Activated CD8-positive, alpha-beta T cell treated with anti-CD3 and anti-CD28 coated beads, Interleukin-2, amount 10 ng/mL, durations not matched to agents 7 days and 5 days (primary cell): Measurements from ENCODE around the gene RPL22L1. TPM values are rescaled to one million over a fixed set of nuclear protein-coding genes. Genes with fewer than 3 reads are reported as not detected.

Experiments used
- ATAC-seq: fragments of 150-1000 bp; cut with Tn5 transposase; one replicate; pipeline ENCODE4 v1.10.0; 2021; ENCODE audit warnings: moderate library complexity
- CTCF ChIA-PET: fragments of 350-600 bp; sonication (Branson Sonifier 250); formaldehyde crosslinking; loops from one replicate; lab custom pipeline; 2021; ENCODE audit warnings: antibody characterized with exemption; lab: Charles Lee
- POLR2A ChIA-PET: fragments of 350-600 bp; sonication (Branson Sonifier 250); formaldehyde crosslinking; loops from one replicate; lab custom pipeline; 2021; ENCODE audit warnings: antibody characterized with exemption; lab: Charles Lee
- DNase-seq: peaks from one replicate; pipeline ENCODE4 v3.0.0-alpha.2; 2020
- H3K27ac Mint-ChIP-seq: one replicate; pipeline ENCODE4 v1.8.0; 2021; ENCODE audit warnings: mild to moderate bottlenecking, mixed read lengths
- H3K27me3 Mint-ChIP-seq: one replicate; pipeline ENCODE4 v1.8.0; 2021; ENCODE audit warnings: low read depth, mixed read lengths
- H3K36me3 Mint-ChIP-seq: one replicate; pipeline ENCODE4 v1.8.0; 2021; ENCODE audit warnings: low read depth, mixed read lengths
- H3K4me1 Mint-ChIP-seq: one replicate; pipeline ENCODE4 v1.8.0; 2021; ENCODE audit warnings: low read depth, mixed read lengths
- H3K4me3 Mint-ChIP-seq: one replicate; pipeline ENCODE4 v1.8.0; 2021; ENCODE audit warnings: mild to moderate bottlenecking, mixed read lengths
- H3K9me3 Mint-ChIP-seq: one replicate; pipeline ENCODE4 v1.8.0; 2022; ENCODE audit warnings: mixed read lengths; ENCODE audit not compliant: insufficient read depth
- total RNA-seq, 2 experiments: library from RNA; stranded (reverse); gene quantifications; one replicate each; pipeline ENCODE4 v1.2.3, GENCODE V29; 2021

The RPL22L1 gene
- total RNA-seq = 10 to 100 TPM; 80.3 to 89.3 TPM

GRCh38 chr3:170869645-170870593, at the start of gene RPL22L1:
RPL22L1 (minus strand) TSS chr3:170870195; CDS start chr3:170870167, 28 bp downstream.
- peaks cover 35% of the 10 kb centered on the region for H3K36me3 Mint-ChIP-seq
- peaks cover 26% of the 10 kb centered on the region for H3K4me1 Mint-ChIP-seq
- no peaks in the 10 kb centered on the region for H3K9me3 Mint-ChIP-seq
- ChIA-PET POLR2A (interaction anchor here (0.6 to 3.0 kb wide), 9 partner anchors 12 to 1097 kb away, joined by 3 to 31 read pairs (median 4); partner anchors contain the start of genes EIF5A2, MYNN and TNIK), CTCF (interaction anchor here (0.9 to 1.2 kb wide), 7 partner anchors 17 to 456 kb away, joined by 3 to 6 read pairs (median 3); partner anchors contain the start of gene EIF5A2)
- no peaks in the 10 kb centered on the region for H3K27me3 Mint-ChIP-seq
- peak within 1 kb of the TSS; percentile 95 for H3K27ac Mint-ChIP-seq
- ATAC-seq = peak; percentile 93
- H3K4me3 Mint-ChIP-seq = peak within 1 kb of the TSS; percentile 85
- DNase-seq = peak; percentile 96

GRCh38 chr3:170918715-170919114, 48.7 kb upstream of the RPL22L1 start:
- ChIA-PET POLR2A (no interaction called here), CTCF (no interaction called here)
- ATAC-seq (no peak), DNase-seq (no peak)
- Mint-ChIP-seq H3K36me3 (no peaks in the 10 kb centered on the region), H3K4me1 (no peaks in the 10 kb centered on the region), H3K9me3 (peaks cover 10% of the 10 kb centered on the region), H3K27ac (no peak overlapping the region), H3K4me3 (no peak overlapping the region), H3K27me3 (peaks cover 16% of the 10 kb centered on the region)

- ChIA-PET POLR2A (no interaction called here), CTCF (interaction anchor here (1.1 kb wide), 1 partner anchor 45 kb away, joined by 3 read pairs; no protein-coding TSS in a partner anchor)
- H3K27ac Mint-ChIP-seq = no peak overlapping the region
- H3K36me3 Mint-ChIP-seq = no peaks in the 10 kb centered on the region
- H3K27me3 Mint-ChIP-seq = peaks cover 23% of the 10 kb centered on the region
- DNase-seq (no peak), ATAC-seq (no peak)
- H3K4me3 Mint-ChIP-seq = no peak overlapping the region
- H3K4me1 Mint-ChIP-seq = peaks cover under 1% of the 10 kb centered on the region
- H3K9me3 Mint-ChIP-seq = peaks cover 4% of the 10 kb centered on the region
These were observed 44.7 kb upstream of the RPL22L1 start for GRCh38 chr3:170914690-170915089.

DNA sequence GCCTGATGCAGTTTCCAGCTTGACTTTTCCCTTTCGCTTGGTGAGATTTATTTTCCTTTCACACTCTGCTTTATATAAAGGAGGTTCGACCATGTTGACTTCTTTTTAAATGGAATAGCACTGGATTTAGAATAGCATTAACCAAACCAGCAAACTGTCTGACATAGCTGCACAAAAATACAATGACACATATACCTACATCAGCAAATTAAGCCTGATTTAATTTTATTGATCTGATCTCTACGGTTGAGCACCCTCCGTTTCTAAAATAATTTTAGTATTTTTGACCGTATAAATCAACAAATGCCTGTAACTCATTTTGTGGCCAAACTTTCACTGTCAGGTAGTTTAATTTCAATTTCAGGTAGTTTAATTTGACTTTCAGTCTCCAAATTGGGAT, 44.2 kb upstream of the RPL22L1 start:
- POLR2A ChIA-PET = no interaction called here
- no peak overlapping the region for H3K27ac Mint-ChIP-seq
- ATAC-seq (no peak), DNase-seq (no peak)
- peaks cover 27% of the 10 kb centered on the region for H3K27me3 Mint-ChIP-seq
- peaks cover 5% of the 10 kb centered on the region for H3K4me1 Mint-ChIP-seq
- H3K9me3 Mint-ChIP-seq = peaks cover 4% of the 10 kb centered on the region
- H3K36me3 Mint-ChIP-seq = no peaks in the 10 kb centered on the region
- no peak overlapping the region for H3K4me3 Mint-ChIP-seq
- CTCF ChIA-PET = no interaction called here

DNA sequence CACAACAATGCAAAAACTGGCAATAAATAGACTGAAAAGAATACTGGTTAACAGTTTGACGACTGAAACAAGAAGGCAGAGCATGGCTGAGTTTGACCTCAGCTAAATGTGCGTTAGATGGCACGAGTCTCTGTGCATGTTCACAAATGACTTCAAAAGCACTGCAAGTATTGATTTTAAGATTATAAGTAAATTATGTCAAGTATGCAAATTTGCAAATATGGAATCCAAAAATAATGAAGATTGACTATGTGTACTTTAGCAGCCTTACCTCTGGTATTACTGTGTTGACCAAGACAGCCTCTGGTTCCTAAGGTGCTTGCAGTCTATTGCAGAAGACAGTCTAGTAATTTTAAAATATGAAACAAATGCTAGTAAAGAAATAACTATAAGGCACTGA, 41.1 kb upstream of the RPL22L1 start:
- Mint-ChIP-seq H3K4me3 (no peak overlapping the region), H3K27me3 (peaks cover 27% of the 10 kb centered on the region), H3K36me3 (peaks cover 4% of the 10 kb centered on the region), H3K9me3 (no peaks in the 10 kb centered on the region), H3K27ac (no peak overlapping the region), H3K4me1 (peaks cover 24% of the 10 kb centered on the region)
- no peak for DNase-seq
- ATAC-seq = no peak
- ChIA-PET POLR2A (interaction anchor here (3.9 kb wide), 1 partner anchor 42 kb away, joined by 31 read pairs; the partner anchor contains the start of gene RPL22L1), CTCF (no interaction called here)

GRCh38 chr3:170910542-170910941, 40.5 kb upstream of the RPL22L1 start:
- peaks cover 4% of the 10 kb centered on the region for H3K36me3 Mint-ChIP-seq
- DNase-seq = no peak
- ChIA-PET CTCF (no interaction called here), POLR2A (interaction anchor here (3.9 kb wide), 1 partner anchor 42 kb away, joined by 31 read pairs; the partner anchor contains the start of gene RPL22L1)
- H3K9me3 Mint-ChIP-seq = no peaks in the 10 kb centered on the region
- ATAC-seq = no peak
- peaks cover 26% of the 10 kb centered on the region for H3K27me3 Mint-ChIP-seq
- peaks cover 27% of the 10 kb centered on the region for H3K4me1 Mint-ChIP-seq
- H3K27ac Mint-ChIP-seq = no peak overlapping the region
- H3K4me3 Mint-ChIP-seq = no peak overlapping the region

- Mint-ChIP-seq H3K4me1 (peaks cover 27% of the 10 kb centered on the region), H3K4me3 (no peak overlapping the region), H3K9me3 (no peaks in the 10 kb centered on the region), H3K36me3 (peaks cover 4% of the 10 kb centered on the region), H3K27ac (no peak overlapping the region), H3K27me3 (peaks cover 16% of the 10 kb centered on the region)
- no peak for ATAC-seq
- DNase-seq = no peak
- POLR2A ChIA-PET = interaction anchor here (0.8 to 3.9 kb wide), 2 partner anchors 40 to 728 kb away, joined by 4 to 31 read pairs; partner anchors contain the start of genes PHC3 and RPL22L1
- CTCF ChIA-PET = interaction anchor here (0.9 to 1.6 kb wide), 3 partner anchors 40 to 551 kb away, joined by 3 read pairs; partner anchors contain the start of gene TNIK
These were observed 39.3 kb upstream of the RPL22L1 start for GRCh38 chr3:170909129-170909903.

DNA sequence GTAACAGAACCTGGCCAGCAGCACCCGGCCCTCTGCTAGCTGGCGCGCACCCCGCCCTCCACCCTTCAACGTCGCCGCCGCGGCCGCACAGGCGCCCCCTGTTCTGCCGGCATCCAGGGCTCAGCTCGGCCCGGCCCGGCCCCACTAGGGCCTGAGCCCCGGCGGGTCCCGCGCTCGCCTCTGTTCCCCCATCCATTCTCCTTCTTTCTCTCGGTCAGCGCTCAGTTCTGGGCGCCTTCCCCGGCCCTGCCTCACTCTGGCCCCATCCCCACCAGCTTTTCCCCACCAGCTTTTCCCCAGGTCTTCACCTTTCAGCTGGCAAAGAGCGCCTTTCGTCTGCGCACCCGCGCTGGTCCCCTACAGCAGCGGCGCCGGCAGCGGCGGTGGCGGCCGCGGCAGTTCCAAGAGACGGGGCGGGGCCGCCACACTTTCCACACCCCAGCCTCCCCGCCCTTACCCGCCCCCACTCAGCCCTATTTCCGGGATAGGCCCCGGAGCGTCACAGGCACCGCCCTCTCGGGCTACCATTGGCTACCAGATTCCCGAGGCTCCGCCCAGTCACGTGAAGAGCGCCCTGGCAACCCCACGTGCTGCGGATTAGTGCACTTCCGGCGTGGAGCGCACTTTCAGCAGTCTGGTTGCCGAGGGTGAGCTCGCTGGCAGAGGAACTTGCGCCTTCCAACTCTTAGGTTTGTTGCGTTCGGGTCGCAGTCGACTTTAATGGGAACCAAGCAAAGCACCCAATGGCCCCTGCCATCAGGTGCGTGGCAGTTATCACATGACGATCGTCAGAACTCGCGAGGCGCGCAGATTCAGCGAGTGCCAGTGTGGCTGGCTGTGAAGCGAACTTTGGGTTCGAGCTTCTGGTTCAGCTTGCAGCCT, 38.5 kb upstream of the RPL22L1 start, which contains the start of gene EIF5A2:
EIF5A2 (minus strand) TSS at position 403 of the 882 bp plus-strand sequence. CDS start 831 bp downstream, outside the sequence.
- peak; percentile 97 for DNase-seq
- peak; percentile 97 for ATAC-seq
- Mint-ChIP-seq H3K36me3 (peaks cover 4% of the 10 kb centered on the region), H3K27me3 (peaks cover 16% of the 10 kb centered on the region), H3K4me1 (peaks cover 27% of the 10 kb centered on the region), H3K4me3 (peak within 1 kb of the TSS; percentile 96), H3K9me3 (no peaks in the 10 kb centered on the region), H3K27ac (peak within 1 kb of the TSS; percentile 97)
- ChIA-PET CTCF (interaction anchor here (0.9 to 1.6 kb wide), 3 partner anchors 39 to 552 kb away, joined by 3 read pairs; partner anchors contain the start of gene TNIK), POLR2A (interaction anchor here (0.8 to 3.9 kb wide), 2 partner anchors 39 to 727 kb away, joined by 4 to 31 read pairs; partner anchors contain the start of genes PHC3 and RPL22L1)

GRCh38 chr3:170907637-170908234, 37.7 kb upstream of the RPL22L1 start:
- Mint-ChIP-seq H3K27me3 (peaks cover 16% of the 10 kb centered on the region), H3K36me3 (peaks cover 11% of the 10 kb centered on the region), H3K27ac (peak overlapping the region; percentile 97), H3K9me3 (no peaks in the 10 kb centered on the region), H3K4me3 (peak overlapping the region; percentile 96), H3K4me1 (peaks cover 27% of the 10 kb centered on the region)
- DNase-seq (no peak), ATAC-seq (no peak)
- POLR2A ChIA-PET = interaction anchor here (3.9 kb wide), 1 partner anchor 39 kb away, joined by 31 read pairs; the partner anchor contains the start of gene RPL22L1
- CTCF ChIA-PET = interaction anchor here (1.4 to 1.6 kb wide), 2 partner anchors 38 to 494 kb away, joined by 3 read pairs; no protein-coding TSS in a partner anchor

- ChIA-PET POLR2A (no interaction called here), CTCF (no interaction called here)
- H3K9me3 Mint-ChIP-seq = no peaks in the 10 kb centered on the region
- no peak for ATAC-seq
- H3K4me1 Mint-ChIP-seq = peaks cover 27% of the 10 kb centered on the region
- no peak for DNase-seq
- H3K4me3 Mint-ChIP-seq = no peak overlapping the region
- H3K27me3 Mint-ChIP-seq = peaks cover 9% of the 10 kb centered on the region
- no peak overlapping the region for H3K27ac Mint-ChIP-seq
- peaks cover 15% of the 10 kb centered on the region for H3K36me3 Mint-ChIP-seq
These were observed 35.9 kb upstream of the RPL22L1 start for GRCh38 chr3:170905862-170906261.
